Measurements from ENCODE around the gene FCHSD1.

GRCh38 chr5:141597394-141597793 is 53.8 kb downstream of the FCHSD1 start:
- no peak for TF ChIP-seq CTCF (conservative IDR thresholded peaks at IDR 0.05 in 1 of 2, IDR thresholded peaks at IDR 0.05 in 1 of 2; ENCODE audit: extremely low read depth in 1 of 2, insufficient read depth in 1 of 2, low read depth in 1 of 2, low read length in 2 of 2)
- no peak for TF ChIP-seq EZH2 (IDR thresholded peaks at IDR 0.05; ENCODE audit: borderline replicate concordance, low read length)

Measured in mammary epithelial cell (primary cell).